ENCODE results near the gene MAP7D1. TPM values are rescaled to one million over a fixed set of nuclear protein-coding genes. Genes with fewer than 3 reads are reported as not detected.
"Not testable (repeated sequence)": the region's sequence is repeated elsewhere in the genome, so short reads cannot be mapped to it uniquely, and the experiment has no call there.

The MAP7D1 gene
- total RNA-seq, 1 experiment from 2014 or later, result 271 TPM

DNA sequence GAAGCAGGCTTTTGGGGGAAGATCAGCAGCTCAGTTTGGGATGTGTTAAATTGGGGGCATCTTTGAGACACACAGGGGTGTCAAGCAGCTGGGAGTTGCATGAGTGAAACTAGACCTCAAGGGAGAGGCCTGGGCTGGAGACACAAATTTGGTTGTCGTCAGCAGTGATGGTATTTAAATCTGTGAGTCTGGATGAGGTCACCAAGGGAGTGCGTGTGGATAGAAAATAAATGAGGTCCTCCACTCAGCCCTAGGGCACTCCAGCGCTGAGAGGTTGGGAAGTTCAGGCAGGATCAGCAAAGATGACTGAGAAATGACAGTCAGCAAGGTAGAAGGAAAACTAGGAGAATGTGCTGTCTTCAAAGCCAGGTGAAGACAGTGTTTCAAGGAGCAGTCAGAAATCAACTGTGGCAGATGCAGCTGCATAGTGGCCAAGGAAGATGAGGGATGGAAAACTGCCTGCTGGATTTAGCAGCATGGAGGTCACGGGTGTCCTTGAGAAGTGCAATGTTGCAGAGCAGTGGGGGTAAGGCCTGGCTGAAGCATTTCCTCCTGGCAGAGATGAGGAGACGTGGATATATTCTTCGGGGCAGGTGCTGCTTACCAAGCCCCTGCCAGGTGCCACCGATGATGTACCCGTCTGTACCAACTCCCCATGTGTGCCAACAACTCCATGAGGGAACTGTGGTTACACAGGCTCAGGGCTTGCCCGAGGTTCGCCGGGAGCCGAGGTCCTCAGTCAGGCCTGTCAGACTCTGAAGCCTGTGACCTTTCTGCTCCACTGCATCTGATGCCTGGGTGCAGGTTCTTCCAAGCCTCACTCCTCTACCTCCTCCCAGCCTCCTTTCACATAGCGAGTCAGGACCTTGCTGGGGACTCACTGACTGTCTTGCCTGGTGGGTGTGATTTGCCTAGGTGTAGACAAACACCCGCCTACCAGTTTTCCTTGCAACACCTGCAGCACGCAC, 11.3 kb downstream of the MAP7D1 start:
- DNase-seq (ENCODE audit: low read depth), result peak; percentile 73

GRCh38 chr1:36168514-36168913, 12.6 kb downstream of the MAP7D1 start:
- DNase-seq (ENCODE audit: low read depth), result no peak

- DNase-seq (ENCODE audit: low read depth), result no peak
Observed at GRCh38 chr1:36170643-36171412, 14.9 kb downstream of the MAP7D1 start.

DNA sequence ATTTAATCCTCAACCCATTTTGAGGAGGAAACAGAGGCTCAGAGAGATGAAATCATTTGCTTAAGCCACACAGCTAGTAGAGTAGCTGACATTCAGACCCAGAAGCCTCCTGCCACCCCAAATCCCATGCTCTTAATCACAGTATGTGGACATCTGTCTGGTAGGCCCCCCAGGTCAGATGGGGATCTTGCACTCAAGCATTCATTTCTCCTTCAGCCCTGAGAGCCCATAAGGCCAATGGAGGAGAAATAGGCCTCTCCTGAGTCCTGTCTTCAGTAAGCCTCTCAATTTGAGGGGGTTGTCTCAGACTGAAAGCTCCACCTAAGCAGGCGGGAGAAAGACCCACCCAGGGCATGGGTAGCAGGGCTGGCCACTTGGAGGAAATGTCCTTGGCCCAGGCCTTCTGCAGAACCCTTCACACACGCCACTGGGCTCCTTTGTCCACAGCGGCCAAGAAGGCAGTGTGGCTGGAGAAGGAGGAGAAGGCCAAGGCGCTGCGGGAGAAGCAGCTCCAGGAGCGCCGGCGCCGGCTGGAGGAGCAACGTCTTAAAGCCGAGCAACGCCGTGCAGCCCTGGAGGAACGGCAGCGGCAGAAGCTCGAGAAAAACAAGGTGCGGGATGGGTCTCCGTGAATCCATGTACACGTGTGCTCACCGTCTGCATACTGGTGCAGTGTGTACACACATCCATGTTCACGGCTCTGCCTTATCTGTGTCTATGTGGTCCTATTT, 16.2 kb downstream of the MAP7D1 start:
- no peak for DNase-seq (ENCODE audit: low read depth)

- peak; percentile 81 for DNase-seq (ENCODE audit: low read depth)
Observed at GRCh38 chr1:36172983-36173382, 17.0 kb downstream of the MAP7D1 start.

GRCh38 chr1:36174713-36175112, 18.8 kb downstream of the MAP7D1 start:
- no peak for DNase-seq (ENCODE audit: low read depth)

DNA sequence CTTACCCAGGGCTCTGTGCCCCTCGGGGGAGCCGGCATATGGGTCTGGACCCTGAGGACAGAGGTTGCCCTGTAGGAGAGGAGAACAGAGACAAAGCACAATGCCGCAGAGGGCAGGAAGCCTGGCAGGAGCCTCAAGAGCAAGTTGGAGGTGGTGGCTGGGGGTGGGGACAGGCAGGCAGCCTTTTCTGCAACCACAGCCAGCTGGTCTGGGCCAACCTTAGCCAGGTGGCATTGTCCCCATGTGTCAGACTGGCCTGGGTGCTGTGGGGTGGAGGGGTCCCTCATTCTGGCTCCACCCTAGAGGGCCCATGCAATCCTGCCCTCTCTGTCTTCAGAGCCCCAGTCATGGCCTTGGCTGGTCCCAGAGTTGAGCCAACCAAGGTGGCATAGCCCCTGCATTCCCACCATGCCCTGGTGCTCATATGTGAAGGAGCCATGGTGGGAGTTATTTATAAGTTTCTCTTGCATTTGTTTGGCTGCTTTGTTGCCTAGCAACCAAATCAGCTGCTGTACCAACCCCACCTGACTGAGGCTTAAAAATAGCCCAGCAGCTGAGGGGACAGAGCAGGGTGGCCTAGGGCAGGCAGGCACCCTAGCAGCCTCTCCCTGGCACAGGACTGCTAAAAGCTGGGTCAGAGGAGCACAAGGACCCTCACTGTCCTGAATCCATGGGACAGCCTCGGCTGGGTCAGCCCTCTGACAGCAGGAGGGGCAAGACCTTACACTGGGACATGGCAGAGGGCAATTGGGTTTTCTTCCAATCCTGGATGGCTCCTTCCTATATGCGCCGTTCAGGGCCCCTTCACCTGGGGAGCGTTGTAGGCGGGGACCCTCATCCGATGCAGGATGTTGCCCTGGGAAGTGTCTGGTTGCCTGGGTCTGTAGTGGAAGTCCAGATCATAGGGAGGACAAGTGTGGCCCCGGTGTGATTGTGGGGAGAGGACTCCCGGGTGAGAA, 19.5 kb downstream of the MAP7D1 start:
- peak; percentile 85 for DNase-seq (ENCODE audit: low read depth)

DNA sequence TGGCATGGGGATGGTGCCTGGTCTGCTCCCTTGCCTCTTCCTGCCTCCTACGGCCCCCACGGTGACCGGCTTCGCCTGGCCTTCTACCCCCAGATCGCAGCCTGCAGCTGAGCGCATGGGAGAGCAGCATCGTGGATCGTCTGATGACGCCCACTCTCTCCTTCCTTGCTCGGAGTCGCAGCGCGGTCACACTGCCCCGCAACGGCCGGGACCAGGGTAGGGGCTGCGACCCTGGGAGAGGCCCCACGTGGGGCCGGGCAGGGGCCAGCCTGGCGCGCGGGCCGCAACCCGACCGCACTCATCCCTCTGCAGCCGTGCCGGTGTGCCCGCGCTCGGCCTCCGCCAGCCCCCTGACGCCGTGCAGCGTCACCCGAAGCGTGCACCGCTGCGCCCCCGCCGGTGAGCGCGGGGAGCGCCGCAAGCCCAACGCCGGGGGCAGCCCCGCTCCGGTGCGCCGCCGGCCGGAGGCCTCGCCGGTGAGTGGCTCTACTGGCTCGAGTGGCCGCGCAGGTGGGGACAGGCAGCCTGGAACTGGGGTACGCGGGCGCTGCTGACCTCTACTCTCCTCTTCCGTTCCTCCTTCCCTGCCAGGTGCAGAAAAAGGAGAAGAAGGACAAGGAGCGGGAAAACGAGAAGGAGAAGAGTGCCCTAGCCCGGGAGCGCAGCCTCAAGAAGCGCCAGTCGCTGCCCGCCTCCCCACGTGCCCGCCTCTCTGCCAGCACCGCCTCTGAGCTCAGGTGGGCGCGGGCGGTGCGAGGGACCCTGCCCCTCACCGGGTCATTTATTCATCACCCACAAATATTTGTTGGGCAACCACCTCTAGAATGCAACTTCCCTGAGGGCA, 20.4 kb downstream of the MAP7D1 start:
- no peak for DNase-seq (ENCODE audit: low read depth)

DNA sequence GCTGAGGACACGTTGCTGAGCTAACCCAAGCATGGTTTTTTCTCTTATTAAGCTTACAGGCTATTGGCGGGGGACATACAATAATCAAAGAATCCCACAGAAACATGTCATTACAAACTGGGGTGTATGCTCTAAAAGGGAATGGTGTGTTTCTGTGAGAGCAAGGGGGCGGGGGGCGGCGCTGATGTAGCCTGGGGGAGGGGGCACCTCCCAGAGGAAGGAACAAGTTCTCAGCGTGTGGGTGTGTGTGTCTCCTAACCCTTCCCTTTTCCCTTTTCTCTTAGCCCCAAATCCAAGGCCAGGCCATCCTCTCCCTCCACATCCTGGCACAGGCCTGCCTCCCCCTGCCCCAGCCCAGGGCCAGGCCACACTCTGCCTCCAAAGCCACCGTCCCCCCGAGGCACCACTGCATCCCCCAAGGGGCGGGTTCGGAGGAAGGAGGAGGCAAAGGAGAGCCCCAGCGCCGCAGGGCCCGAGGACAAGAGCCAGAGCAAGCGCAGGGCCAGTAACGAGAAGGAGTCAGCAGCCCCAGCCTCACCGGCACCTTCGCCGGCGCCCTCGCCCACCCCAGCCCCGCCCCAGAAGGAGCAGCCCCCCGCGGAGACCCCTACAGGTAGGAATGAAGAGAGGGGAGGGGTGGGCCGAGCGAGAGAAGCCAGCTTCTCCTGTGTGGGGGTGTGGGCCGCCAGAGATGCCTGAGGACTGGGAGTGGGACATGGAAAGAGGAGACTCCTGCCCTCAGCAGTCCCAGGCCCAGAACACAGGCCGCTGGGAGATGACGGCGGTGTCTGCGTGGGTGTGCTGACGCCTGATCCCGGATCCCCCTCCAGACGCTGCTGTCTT, 21.9 kb downstream of the MAP7D1 start:
- DNase-seq (ENCODE audit: low read depth), result no peak

DNA sequence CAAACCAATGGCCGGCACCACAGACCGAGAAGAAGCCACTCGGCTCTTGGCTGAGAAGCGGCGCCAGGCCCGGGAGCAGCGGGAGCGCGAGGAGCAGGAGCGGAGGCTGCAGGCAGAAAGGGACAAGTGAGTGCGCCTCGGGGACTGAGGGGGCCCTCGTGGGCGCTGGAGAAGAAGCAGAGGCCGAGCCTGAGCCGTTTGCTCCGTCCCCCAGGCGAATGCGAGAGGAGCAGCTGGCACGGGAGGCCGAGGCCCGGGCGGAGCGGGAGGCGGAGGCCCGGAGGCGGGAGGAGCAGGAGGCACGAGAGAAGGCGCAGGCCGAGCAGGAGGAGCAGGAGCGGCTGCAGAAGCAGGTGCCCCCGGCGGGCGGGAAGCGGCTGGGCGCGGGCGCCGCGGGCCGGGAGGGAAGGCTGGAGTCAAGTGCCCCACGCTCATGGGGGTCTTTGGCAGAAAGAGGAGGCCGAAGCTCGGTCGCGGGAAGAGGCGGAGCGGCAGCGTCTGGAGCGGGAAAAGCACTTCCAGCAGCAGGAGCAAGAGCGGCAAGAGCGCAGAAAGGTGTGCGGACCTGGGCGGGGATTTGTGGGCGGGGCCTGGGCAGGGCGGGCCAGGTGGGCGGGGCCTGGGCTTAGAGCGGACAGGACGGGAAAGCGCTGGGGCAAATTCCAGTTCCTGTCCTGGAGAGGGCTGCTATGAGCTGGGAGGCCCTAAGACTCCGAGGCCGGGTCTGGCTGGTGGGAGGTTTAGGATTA, 22.7 kb downstream of the MAP7D1 start:
- DNase-seq (ENCODE audit: low read depth), result no peak

DNA sequence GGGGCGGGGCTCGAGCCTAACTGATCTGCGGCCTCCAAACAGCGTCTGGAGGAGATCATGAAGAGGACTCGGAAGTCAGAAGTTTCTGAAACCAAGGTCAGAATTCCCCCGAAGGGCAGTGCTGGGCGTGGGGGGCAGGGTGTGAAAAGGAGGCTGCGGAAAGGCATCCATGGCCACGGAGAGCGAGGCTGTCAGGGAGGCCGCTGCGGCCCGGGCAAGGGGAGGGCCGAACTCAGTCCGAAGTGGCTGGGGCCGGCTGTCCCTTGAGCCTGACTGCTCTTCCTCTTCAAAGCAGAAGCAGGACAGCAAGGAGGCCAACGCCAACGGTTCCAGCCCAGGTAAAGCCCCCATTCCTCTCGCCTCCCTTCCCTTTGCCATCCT, 23.2 kb downstream of the MAP7D1 start:
- DNase-seq (ENCODE audit: low read depth), result no peak

DNA sequence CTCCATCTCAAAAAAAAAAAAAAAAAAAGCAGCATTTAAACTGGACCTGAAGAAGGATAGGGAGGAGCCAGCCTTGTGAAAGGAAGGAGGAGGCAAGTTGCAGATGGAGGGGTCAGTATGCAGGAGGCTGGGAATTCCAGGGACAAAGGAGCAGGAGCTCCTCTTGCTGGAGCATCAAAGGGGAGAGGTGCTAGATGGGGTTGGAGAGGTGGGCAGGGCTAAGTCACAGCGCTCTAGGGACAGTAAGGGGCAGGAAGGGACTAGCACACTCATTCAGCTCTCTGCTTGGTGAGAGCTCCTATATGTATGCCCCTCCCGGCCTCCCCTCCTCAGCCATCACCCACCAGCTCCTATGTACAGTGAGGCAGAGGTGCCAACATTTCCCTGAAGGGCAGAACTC, 26.8 kb downstream of the MAP7D1 start:
- DNase-seq (ENCODE audit: low read depth), result no peak

DNA sequence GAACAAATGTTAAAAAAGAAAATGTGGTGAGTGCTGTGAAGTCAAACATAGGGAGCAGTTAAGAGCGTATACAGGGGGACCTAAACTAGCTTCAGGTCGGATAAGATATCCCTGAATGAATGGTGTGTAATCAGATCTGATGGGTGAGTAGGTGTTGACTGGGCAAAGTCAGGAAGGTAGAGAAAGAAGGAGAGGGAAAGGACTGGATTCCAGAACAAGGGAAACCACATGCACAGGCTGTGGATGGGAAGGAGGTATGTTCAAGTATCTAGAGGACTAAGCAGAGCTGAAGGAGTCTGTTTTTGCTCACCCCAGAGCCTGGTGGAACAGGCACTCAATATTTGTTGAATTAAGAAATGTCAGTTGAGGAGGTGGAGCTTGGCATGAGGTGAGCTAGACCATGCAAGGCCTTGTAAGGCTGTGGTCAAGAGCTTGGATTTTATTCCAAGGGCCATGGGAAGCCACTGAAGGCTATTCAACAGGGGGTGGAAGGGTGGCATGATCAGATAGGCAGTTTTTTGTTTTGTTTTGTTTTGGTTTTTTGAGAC, 27.4 kb downstream of the MAP7D1 start:
- no peak for DNase-seq (ENCODE audit: low read depth)

- DNase-seq (ENCODE audit: low read depth), result peak; percentile 92
Observed at GRCh38 chr1:36187800-36188593, 32.0 kb downstream of the MAP7D1 start.

- not testable (repeated sequence) for DNase-seq (ENCODE audit: low read depth)
Observed at GRCh38 chr1:36196805-36197204, 40.8 kb downstream of the MAP7D1 start.

- DNase-seq (ENCODE audit: low read depth), result no peak
Observed at GRCh38 chr1:36198641-36199040, 42.7 kb downstream of the MAP7D1 start.
